A549 (cell line): ENCODE data around the gene ACBD3. TPM values are rescaled to one million over a fixed set of nuclear protein-coding genes. Genes with fewer than 3 reads are reported as not detected.

ENCODE experiments used
- ATAC-seq, 2 experiments: fragments of 200-7000 bp in 1 of 2; fragments of >200 bp in 1 of 2; cut with Nextera tagmentation in 1 of 2; cut with Tn5 transposase in 1 of 2; 3 replicates each; pipeline versions ENCODE4 v1.8.0 to v1.9.1; 2018 to 2020; ENCODE audit warnings: mild to moderate bottlenecking in 1 of 2, moderate library complexity in 1 of 2
- CTCF ChIA-PET: fragments of 300-600 bp; sonication (Branson Sonifier 250); formaldehyde crosslinking; extraction: SDS; loops from one replicate; lab custom pipeline; 2021; ENCODE audit warnings: antibody characterized with exemption, inconsistent platforms; lab: Yijun Ruan, JAX
- POLR2A ChIA-PET: fragments of 350-600 bp; formaldehyde crosslinking; extraction: SDS; loops from one replicate; lab custom pipeline; 2021; ENCODE audit warnings: antibody characterized with exemption, inconsistent platforms; lab: Yijun Ruan, JAX
- DNase-seq, 2 experiments: peaks; one replicate each; pipeline versions ENCODE4 v3.0.0 to v3.0.0-alpha.2; 2011 to 2016; ENCODE audit warnings: low read depth in 1 of 2, low spot score in 1 of 2
- FAIRE-seq: peaks from 2 replicates; lab custom pipeline; 2011; peaks lifted over from hg19 to GRCh38; lab: Jason Lieb, UNC
- H3K27ac ChIP-seq, 2 experiments: fragments of >200 bp; sonication (Bioruptor Twin); formaldehyde crosslinking; 3 replicates each; pipeline ENCODE4 v1.5.1; 2016 to 2017
- H3K4me1 ChIP-seq: fragments of >200 bp; sonication (Bioruptor Twin); formaldehyde crosslinking; 3 replicates; pipeline ENCODE4 v1.6.1; 2016
- H3K4me2 ChIP-seq: fragments of >200 bp; sonication (Bioruptor Twin); formaldehyde crosslinking; 3 replicates; pipeline ENCODE4 v1.6.1; 2016
- H3K4me3 ChIP-seq: fragments of >200 bp; sonication (Bioruptor Twin); formaldehyde crosslinking; 3 replicates; pipeline ENCODE4 v1.5.1; 2016
- H3K9me3 ChIP-seq: fragments of >200 bp; sonication (Bioruptor Twin); formaldehyde crosslinking; 3 replicates; pipeline ENCODE4 v1.6.1; 2016
- BHLHE40 ChIP-seq: IDR thresholded peaks from 2 replicates; pipeline ENCODE4 v1.6.1; 2012; ENCODE audit warnings: low read depth, low read length, inconsistent platforms
- CEBPB ChIP-seq, 2 experiments: fragments of >200 bp in 1 of 2; sonication (Bioruptor Twin) in 1 of 2; formaldehyde crosslinking in 1 of 2; IDR thresholded peaks; 2 replicates each; pipeline ENCODE4 v1.6.1; 2012 to 2016
- CTCF ChIP-seq: fragments of >200 bp; sonication (Bioruptor Twin); formaldehyde crosslinking; IDR thresholded peaks from 3 replicates; pipeline ENCODE4 v1.5.1; 2016
- EHF ChIP-seq: fragments of 250-450 bp; sonication (Bioruptor Pico); IDR thresholded peaks from 2 replicates; pipeline ENCODE4 v1.5.0; 2020; ENCODE audit warnings: mild to moderate bottlenecking
- FOSB ChIP-seq: fragments of 250-450 bp; sonication (Bioruptor Pico); IDR thresholded peaks from 2 replicates; pipeline ENCODE4 v1.5.0; 2020; ENCODE audit warnings: mild to moderate bottlenecking, moderate library complexity
- GATA3 ChIP-seq: IDR thresholded peaks from 2 replicates; pipeline ENCODE4 v1.6.1; 2012; ENCODE audit warnings: borderline replicate concordance
- HMGXB4 ChIP-seq: fragments of 250-450 bp; sonication (Bioruptor Pico); IDR thresholded peaks from 2 replicates; pipeline ENCODE4 v1.5.0; 2021; ENCODE audit warnings: mild to moderate bottlenecking, moderate library complexity, borderline replicate concordance
- HOXA7 ChIP-seq: fragments of 250-450 bp; sonication (Bioruptor Pico); IDR thresholded peaks from 2 replicates; pipeline ENCODE4 v1.5.0; 2020; ENCODE audit warnings: mild to moderate bottlenecking, moderate library complexity
- HOXB13 ChIP-seq: fragments of 250-450 bp; sonication (Bioruptor Pico); IDR thresholded peaks from 2 replicates; pipeline ENCODE4 v1.5.0; 2020; ENCODE audit warnings: low read depth, mild to moderate bottlenecking, moderate library complexity
- HOXB5 ChIP-seq: fragments of 250-450 bp; sonication (Bioruptor Pico); IDR thresholded peaks from 2 replicates; pipeline ENCODE4 v1.5.0; 2020; ENCODE audit warnings: mild to moderate bottlenecking, moderate library complexity
- KDM5A ChIP-seq: fragments of 200-600 bp; sonication (generic); IDR thresholded peaks from 2 replicates; pipeline ENCODE4 v1.6.1; 2016; ENCODE audit warnings: antibody characterized with exemption, mild to moderate bottlenecking
- NPAS2 ChIP-seq: fragments of 250-450 bp; sonication (Bioruptor Pico); IDR thresholded peaks from 2 replicates; pipeline ENCODE4 v1.8.0; 2022; ENCODE audit warnings: mild to moderate bottlenecking, moderate library complexity, borderline replicate concordance
- SREBF2 ChIP-seq: fragments of 450-650 bp; IDR thresholded peaks from 2 replicates; pipeline ENCODE4 v1.6.1; 2014; ENCODE audit warnings: mild to moderate bottlenecking, moderate library complexity
- ZNF302 ChIP-seq: fragments of 250-450 bp; sonication (Bioruptor Pico); IDR thresholded peaks from 2 replicates; pipeline ENCODE4 v1.9.0; 2021; ENCODE audit warnings: inconsistent platforms, mild to moderate bottlenecking, moderate library complexity
- ZSCAN20 ChIP-seq: fragments of 250-450 bp; sonication (Bioruptor Pico); IDR thresholded peaks from 2 replicates; pipeline ENCODE4 v1.8.0; 2022; ENCODE audit warnings: mild to moderate bottlenecking, moderate library complexity
- WGBS: methylation state at CpG from one replicate; pipeline ENCODE4 v1.1.6; 2017; ENCODE audit errors: missing lambda C conversion rate; 5-methylcytosine and 5-hydroxymethylcytosine counted together
- polyA plus RNA-seq, 4 experiments: library from polyadenylated mRNA; depleted of rRNA in 3 of 4; stranded (reverse); fragments of >200 nt; fragmentation: RNase III in 1 of 4; extraction: RNeasy Plus Mini Kit Qiagen cat#74134 plus additional on column Dnase treatment in 1 of 4; gene quantifications; 2 replicates in 3 of 4; 3 replicates in 1 of 4; pipeline ENCODE4 v1.2.3, GENCODE V29; 2011 to 2017
- TF ChIP-seq, protein P1 (sequence below): fragments of 150-350 bp; IDR thresholded peaks from 2 replicates; pipeline ENCODE4 v1.6.1; 2014; ENCODE audit warnings: low read depth, mild to moderate bottlenecking, low read length
- TF ChIP-seq, protein P2 (sequence below): IDR thresholded peaks from 2 replicates; pipeline ENCODE4 v1.6.1; 2012
- TF ChIP-seq, protein P3 (sequence below): fragments of >200 bp; sonication (Bioruptor Twin); formaldehyde crosslinking; IDR thresholded peaks from 3 replicates; pipeline ENCODE4 v1.6.1; 2016
- TF ChIP-seq, protein P4 (sequence below): fragments of 250-450 bp; sonication (Bioruptor Pico); IDR thresholded peaks from 2 replicates; pipeline ENCODE4 v1.5.0; 2020; ENCODE audit warnings: low read depth, mild to moderate bottlenecking, moderate library complexity

The ACBD3 gene
- polyA plus RNA-seq, 2 of the 4 experiments (the other 2 are of a cell fraction) = 29.8 to 52.9 TPM

GRCh38 chr1:226129230-226129629, 57.3 kb downstream of the ACBD3 start:
- 100% methylated on average over 2 of the region's 2 CpGs for WGBS
- ChIA-PET POLR2A (interaction anchor here (1.6 kb wide), 1 partner anchor 53 kb away, joined by 6 read pairs; no protein-coding TSS in a partner anchor), CTCF (interaction anchor here (6.9 to 8.3 kb wide), 3 partner anchors 53 to 205 kb away, joined by 57 to 219 read pairs (median 122); no protein-coding TSS in a partner anchor)
- Histone ChIP-seq H3K4me2 (no peak overlapping the region), H3K27ac (peak overlapping the region; percentile 92 to 93; a peak in 5 of 6 replicates), H3K4me1 (peaks cover 32% of the 10 kb centered on the region), H3K4me3 (no peak overlapping the region), H3K9me3 (peaks cover 5% of the 10 kb centered on the region; the same call in 1 of the 3 replicates)
- FAIRE-seq (no peak), ATAC-seq (no peak), DNase-seq (no peak)
- TF ChIP-seq NPAS2 (CRISPR knock-in tag) = no peak
- TF ChIP-seq HOXA7 (CRISPR knock-in tag) = no peak
- no peak for TF ChIP-seq ZSCAN20
- no peak for TF ChIP-seq KDM5A
- no peak for TF ChIP-seq BHLHE40
- no peak for TF ChIP-seq HMGXB4 (CRISPR knock-in tag)
- no peak for TF ChIP-seq FOSB (CRISPR knock-in tag)
- no peak for TF ChIP-seq CEBPB (IDR thresholded peaks at IDR 0.05)
- TF ChIP-seq ZNF302 (CRISPR knock-in tag) = no peak

DNA sequence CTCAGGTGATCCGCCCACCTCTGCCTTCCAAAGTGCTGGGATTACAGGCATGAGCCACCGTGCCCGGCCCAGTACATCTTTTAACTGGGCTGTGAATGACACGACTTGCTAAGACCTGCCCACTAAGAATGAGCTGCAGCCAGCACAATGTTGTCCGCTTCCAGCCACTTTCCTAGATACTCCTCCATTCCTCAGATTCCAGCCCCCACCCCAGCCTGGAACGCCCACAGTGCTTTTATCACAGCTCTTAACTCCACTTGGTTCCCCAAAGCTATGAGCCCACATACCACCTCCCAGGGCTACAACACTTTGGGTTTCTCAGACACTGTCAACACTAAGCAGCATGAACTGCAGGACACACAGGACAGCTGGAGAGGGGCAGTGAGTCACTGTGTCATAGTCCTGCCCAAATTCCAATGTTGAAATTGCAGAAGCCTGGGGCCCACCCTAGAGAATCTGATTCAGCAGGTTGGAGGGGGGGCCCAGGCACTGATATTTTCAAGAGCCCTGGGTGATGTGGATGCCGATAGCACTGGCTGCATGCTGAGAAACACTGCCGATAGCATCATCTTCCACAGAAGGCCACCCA, 58.0 kb downstream of the ACBD3 start:
- ATAC-seq (no peak), FAIRE-seq (no peak), DNase-seq (peak in 1 of 2 experiments; percentile 36)
- Histone ChIP-seq H3K4me1 (peaks cover 37% of the 10 kb centered on the region), H3K9me3 (peaks cover 5% of the 10 kb centered on the region; the same call in 1 of the 3 replicates), H3K4me2 (peak overlapping the region; percentile 89), H3K27ac (peak overlapping the region; percentile 92 to 93), H3K4me3 (peak overlapping the region; percentile 41)
- WGBS = 59% methylated on average over 8 of the region's 8 CpGs
- 0 out of 4 replicates have a peak, but pooled peaks of 1 of the 2 experiments have one; percentile 12 for TF ChIP-seq CEBPB (IDR thresholded peaks at IDR 0.05)
- TF ChIP-seq HOXB5 (CRISPR knock-in tag) = no peak
- CTCF ChIA-PET = interaction anchor here (1.3 to 8.3 kb wide), 6 partner anchors 18 to 205 kb away, joined by 3 to 219 read pairs (median 65); no protein-coding TSS in a partner anchor
- POLR2A ChIA-PET = interaction anchor here (0.9 to 1.6 kb wide), 15 partner anchors 10 to 205 kb away, joined by 3 to 10 read pairs (median 4); partner anchors contain the start of genes H3-3A and LIN9

DNA sequence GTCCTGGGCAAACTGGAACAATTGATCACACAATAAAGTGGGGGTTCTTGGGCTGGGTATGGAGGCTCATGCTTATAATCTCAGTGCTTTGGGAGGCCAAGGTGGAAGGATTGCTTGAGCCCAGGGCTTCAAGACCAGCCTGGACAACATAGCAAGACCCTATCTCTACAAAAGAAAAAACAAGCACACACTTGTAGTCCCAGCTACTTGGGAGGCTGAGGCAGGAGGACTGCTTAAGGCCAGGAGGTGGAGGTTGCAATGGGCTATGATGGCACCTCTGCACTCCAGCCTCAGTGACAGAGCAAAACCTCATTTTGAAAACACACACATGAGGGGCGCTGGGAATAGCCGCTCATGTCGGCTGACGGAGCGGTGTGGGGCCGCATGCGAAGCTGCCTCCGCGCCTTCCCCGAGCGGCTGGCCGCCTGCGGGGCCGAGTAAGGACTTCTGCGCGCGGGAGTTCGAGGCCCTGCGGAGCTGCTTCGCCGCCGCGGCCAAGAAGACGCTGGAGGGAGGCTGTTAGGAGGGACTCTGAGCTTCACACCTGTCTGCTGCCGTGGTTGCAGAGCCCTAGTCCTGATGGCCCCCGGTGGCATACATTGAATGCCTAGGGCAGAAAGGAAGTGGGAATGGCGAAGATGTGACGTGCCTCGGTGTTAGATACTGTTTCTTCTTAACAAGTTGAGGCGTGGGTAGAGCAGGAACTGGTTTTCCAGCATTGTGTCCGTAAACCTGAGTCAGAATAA, 59.5 kb downstream of the ACBD3 start:
- 85% methylated on average over 31 of the region's 31 CpGs for WGBS
- peak overlapping the region; percentile 7; the same call in 1 of the 3 replicates for H3K4me3 ChIP-seq
- peak overlapping the region; percentile 92 to 93 for H3K27ac ChIP-seq
- peaks cover 47% of the 10 kb centered on the region for H3K4me1 ChIP-seq
- ChIA-PET POLR2A (no interaction called here), CTCF (interaction anchor here (0.9 to 8.3 kb wide), 14 partner anchors 16 to 281 kb away, joined by 3 to 219 read pairs (median 32); partner anchors contain the start of gene PARP1)
- ATAC-seq (no peak), DNase-seq (no peak), FAIRE-seq (no peak)
- H3K4me2 ChIP-seq = peak overlapping the region; percentile 89
- peaks cover 5% of the 10 kb centered on the region; the same call in 1 of the 3 replicates for H3K9me3 ChIP-seq
- TF ChIP-seq, protein P1, sequence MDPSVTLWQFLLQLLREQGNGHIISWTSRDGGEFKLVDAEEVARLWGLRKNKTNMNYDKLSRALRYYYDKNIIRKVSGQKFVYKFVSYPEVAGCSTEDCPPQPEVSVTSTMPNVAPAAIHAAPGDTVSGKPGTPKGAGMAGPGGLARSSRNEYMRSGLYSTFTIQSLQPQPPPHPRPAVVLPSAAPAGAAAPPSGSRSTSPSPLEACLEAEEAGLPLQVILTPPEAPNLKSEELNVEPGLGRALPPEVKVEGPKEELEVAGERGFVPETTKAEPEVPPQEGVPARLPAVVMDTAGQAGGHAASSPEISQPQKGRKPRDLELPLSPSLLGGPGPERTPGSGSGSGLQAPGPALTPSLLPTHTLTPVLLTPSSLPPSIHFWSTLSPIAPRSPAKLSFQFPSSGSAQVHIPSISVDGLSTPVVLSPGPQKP = no peak
- TF ChIP-seq CTCF (no peak), BHLHE40 (no peak), SREBF2 (no peak), ZNF302 (CRISPR knock-in tag) (no peak), HOXB13 (CRISPR knock-in tag) (no peak), GATA3 (no peak), EHF (CRISPR knock-in tag) (no peak)
- TF ChIP-seq, protein P2, sequence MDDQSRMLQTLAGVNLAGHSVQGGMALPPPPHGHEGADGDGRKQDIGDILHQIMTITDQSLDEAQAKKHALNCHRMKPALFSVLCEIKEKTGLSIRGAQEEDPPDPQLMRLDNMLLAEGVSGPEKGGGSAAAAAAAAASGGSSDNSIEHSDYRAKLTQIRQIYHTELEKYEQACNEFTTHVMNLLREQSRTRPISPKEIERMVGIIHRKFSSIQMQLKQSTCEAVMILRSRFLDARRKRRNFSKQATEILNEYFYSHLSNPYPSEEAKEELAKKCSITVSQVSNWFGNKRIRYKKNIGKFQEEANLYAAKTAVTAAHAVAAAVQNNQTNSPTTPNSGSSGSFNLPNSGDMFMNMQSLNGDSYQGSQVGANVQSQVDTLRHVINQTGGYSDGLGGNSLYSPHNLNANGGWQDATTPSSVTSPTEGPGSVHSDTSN = no peak
- TF ChIP-seq, protein P3, sequence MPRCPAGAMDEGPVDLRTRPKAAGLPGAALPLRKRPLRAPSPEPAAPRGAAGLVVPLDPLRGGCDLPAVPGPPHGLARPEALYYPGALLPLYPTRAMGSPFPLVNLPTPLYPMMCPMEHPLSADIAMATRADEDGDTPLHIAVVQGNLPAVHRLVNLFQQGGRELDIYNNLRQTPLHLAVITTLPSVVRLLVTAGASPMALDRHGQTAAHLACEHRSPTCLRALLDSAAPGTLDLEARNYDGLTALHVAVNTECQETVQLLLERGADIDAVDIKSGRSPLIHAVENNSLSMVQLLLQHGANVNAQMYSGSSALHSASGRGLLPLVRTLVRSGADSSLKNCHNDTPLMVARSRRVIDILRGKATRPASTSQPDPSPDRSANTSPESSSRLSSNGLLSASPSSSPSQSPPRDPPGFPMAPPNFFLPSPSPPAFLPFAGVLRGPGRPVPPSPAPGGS = no peak
- TF ChIP-seq, protein P4, sequence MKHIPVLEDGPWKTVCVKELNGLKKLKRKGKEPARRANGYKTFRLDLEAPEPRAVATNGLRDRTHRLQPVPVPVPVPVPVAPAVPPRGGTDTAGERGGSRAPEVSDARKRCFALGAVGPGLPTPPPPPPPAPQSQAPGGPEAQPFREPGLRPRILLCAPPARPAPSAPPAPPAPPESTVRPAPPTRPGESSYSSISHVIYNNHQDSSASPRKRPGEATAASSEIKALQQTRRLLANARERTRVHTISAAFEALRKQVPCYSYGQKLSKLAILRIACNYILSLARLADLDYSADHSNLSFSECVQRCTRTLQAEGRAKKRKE = no peak
